ENCODE results near the gene LIPN.

LIPN gene

GRCh38 chr10:88819290-88819689, 59.5 kb downstream of the LIPN start:
- no peak overlapping the region for H3K4me3 ChIP-seq (replicated peaks; ENCODE audit: low read depth, low read length)
- DNase-seq (ENCODE audit: low read depth) = peak; percentile 54
- no peak for TF ChIP-seq CTCF (IDR thresholded peaks at IDR 0.05; ENCODE audit: low read length, missing control alignments)

GRCh38 chr10:88820748-88821401, 61.1 kb downstream of the LIPN start:
- TF ChIP-seq CTCF (IDR thresholded peaks at IDR 0.05; ENCODE audit: low read length, missing control alignments) = no peak
- DNase-seq (ENCODE audit: low read depth) = peak; percentile 85
- H3K4me3 ChIP-seq (replicated peaks; ENCODE audit: low read depth, low read length) = no peak overlapping the region

- H3K4me3 ChIP-seq (replicated peaks; ENCODE audit: low read depth, low read length) = no peak overlapping the region
- no peak for TF ChIP-seq CTCF (IDR thresholded peaks at IDR 0.05; ENCODE audit: low read length, missing control alignments)
- no peak for DNase-seq (ENCODE audit: low read depth)
These were observed 66.6 kb downstream of the LIPN start for GRCh38 chr10:88826388-88826787.

- H3K4me3 ChIP-seq (replicated peaks; ENCODE audit: low read depth, low read length) = no peak overlapping the region
- TF ChIP-seq CTCF (IDR thresholded peaks at IDR 0.05; ENCODE audit: low read length, missing control alignments) = no peak
- no peak for DNase-seq (ENCODE audit: low read depth)
These were observed 67.9 kb downstream of the LIPN start for GRCh38 chr10:88827671-88828070.

- no peak for TF ChIP-seq CTCF (IDR thresholded peaks at IDR 0.05; ENCODE audit: low read length, missing control alignments)
- H3K4me3 ChIP-seq (replicated peaks; ENCODE audit: low read depth, low read length) = no peak overlapping the region
- DNase-seq (ENCODE audit: low read depth) = no peak
These were observed 68.5 kb downstream of the LIPN start for GRCh38 chr10:88828310-88828709.

All from fibroblast of pulmonary artery (primary cell).